ENCODE results near the gene ATPAF1.

GRCh38 chr1:46646844-46647243, 21.3 kb downstream of the ATPAF1 start:
- no peak for TF ChIP-seq CTCF (IDR thresholded peaks at IDR 0.05 in 8 of 11, conservative IDR thresholded peaks at IDR 0.05 in 3 of 11)
- TF ChIP-seq POLR2A (IDR thresholded peaks at IDR 0.05): no peak
